GM10248 (cell line): Measurements from ENCODE around the gene SLC16A2.
A peak's percentile ranks its signal among the peaks of the same experiment; 100 is the strongest.
"Not testable (repeated sequence)": the region's sequence is repeated elsewhere in the genome, so short reads cannot be mapped to it uniquely, and the experiment has no call there.

Experiments used
- CTCF ChIA-PET: fragments of 300-600 bp; sonication (Branson Sonifier 250); formaldehyde crosslinking; extraction: SDS; loops from one replicate; lab custom pipeline; 2021; ENCODE audit warnings: antibody characterized with exemption; lab: Yijun Ruan, JAX
- POLR2A ChIA-PET: fragments of 350-650 bp; sonication (Branson Sonifier 250); formaldehyde crosslinking; extraction: SDS; loops from one replicate; lab custom pipeline; 2020; ENCODE audit warnings: antibody characterized with exemption; lab: Yijun Ruan, JAX
- DNase-seq: peaks from one replicate; pipeline ENCODE4 v3.0.0; 2012; ENCODE audit errors: extremely low spot score
- CTCF ChIP-seq: IDR thresholded peaks from 2 replicates; pipeline ENCODE4 v1.5.1; 2012; ENCODE audit warnings: mild to moderate bottlenecking, low read depth; ENCODE audit errors: extremely low read depth, missing control alignments, control extremely low read depth

The SLC16A2 gene

DNA sequence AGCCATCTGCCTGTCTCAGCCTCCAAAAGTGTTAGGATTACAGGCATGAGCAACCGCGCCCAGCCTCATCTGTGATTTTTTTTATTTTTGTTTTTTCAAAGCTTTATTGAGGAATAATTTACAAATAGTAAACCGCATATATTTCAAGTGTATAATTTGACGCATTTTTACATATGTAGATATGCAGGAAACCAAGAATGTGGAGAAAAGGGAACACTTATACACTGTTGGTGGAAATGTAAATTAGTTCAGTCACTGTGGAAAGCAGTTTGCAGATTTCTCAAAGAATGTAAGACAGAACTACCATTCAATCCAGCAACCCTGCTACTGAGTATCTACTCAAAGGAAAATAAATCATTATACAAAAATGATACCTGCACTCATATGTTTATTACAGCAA lies 85.9 kb downstream of the SLC16A2 start:
- POLR2A ChIA-PET: no interaction called here
- CTCF ChIA-PET: no interaction called here
- DNase-seq: no peak
- no peak for TF ChIP-seq CTCF

DNA sequence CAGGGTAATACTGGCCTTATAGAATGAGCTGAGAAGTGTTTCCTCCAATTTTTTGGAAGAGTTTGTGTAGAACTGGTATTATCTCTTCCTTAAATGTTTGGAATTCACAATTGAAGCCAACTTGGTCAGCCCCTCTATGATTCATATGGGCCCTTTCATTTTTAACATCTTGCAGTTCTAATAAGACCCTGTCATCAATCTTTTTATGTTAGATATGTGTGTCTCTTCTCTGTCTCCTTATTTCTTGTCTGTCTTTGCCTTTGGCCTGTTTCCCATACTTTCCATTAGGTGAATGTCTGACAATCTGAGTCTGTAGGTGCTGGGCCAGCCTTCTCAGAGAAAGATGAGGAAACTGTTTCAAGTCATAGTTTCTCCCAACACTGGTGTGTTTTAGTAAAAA lies 88.7 kb downstream of the SLC16A2 start:
- TF ChIP-seq CTCF: no peak
- POLR2A ChIA-PET: no interaction called here
- CTCF ChIA-PET: no interaction called here
- no peak for DNase-seq

GRCh38 chrX:74510401-74510800 lies 89.1 kb downstream of the SLC16A2 start:
- ChIA-PET CTCF (interaction anchor here (1.3 to 1.6 kb wide), 2 partner anchors 11 to 25 kb away, joined by 3 to 4 read pairs; no protein-coding TSS in a partner anchor), POLR2A (no interaction called here)

GRCh38 chrX:74511704-74512103 lies 90.4 kb downstream of the SLC16A2 start:
- no peak for TF ChIP-seq CTCF
- ChIA-PET CTCF (interaction anchor here (1.3 to 1.6 kb wide), 2 partner anchors 10 to 24 kb away, joined by 3 to 4 read pairs; no protein-coding TSS in a partner anchor), POLR2A (no interaction called here)
- DNase-seq: no peak

More at GRCh38 chrX:74510401-74510800, 89.1 kb downstream of the SLC16A2 start:
- DNase-seq: peak; percentile 18
- no peak for TF ChIP-seq CTCF

- POLR2A ChIA-PET: no interaction called here
- CTCF ChIA-PET: interaction anchor here (1.6 kb wide), 1 partner anchor 18 kb away, joined by 3 read pairs; no protein-coding TSS in a partner anchor
- DNase-seq: no peak
Measured at GRCh38 chrX:74514384-74514783, 93.1 kb downstream of the SLC16A2 start.

GRCh38 chrX:74515356-74515755 lies 94.1 kb downstream of the SLC16A2 start:
- POLR2A ChIA-PET: no interaction called here
- DNase-seq: no peak
- TF ChIP-seq CTCF: no peak
- CTCF ChIA-PET: interaction anchor here (1.6 to 1.7 kb wide), 2 partner anchors 17 to 23 kb away, joined by 3 to 5 read pairs; no protein-coding TSS in a partner anchor

More at GRCh38 chrX:74514384-74514783, 93.1 kb downstream of the SLC16A2 start:
- no peak for TF ChIP-seq CTCF

DNA sequence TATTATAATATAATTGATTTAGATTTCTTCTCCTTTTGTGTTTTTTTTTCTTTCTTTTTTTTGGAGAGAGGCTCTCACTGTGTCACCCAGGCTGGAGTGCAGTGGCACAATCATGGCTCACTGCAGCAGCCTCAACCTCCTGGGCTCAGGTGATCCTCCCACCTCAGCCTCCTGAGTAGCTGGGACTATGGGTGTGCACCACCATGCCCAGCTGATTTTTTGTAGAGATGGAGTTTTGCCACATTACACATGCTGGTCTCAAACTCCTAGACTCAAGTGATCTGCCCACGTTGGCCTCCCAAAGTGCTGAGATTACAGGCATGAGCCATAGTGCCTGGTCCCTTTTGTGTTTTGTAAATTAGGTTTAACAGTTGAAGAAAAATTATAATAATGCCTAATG lies 94.7 kb downstream of the SLC16A2 start:
- DNase-seq, POLR2A ChIA-PET: not testable (repeated sequence)
- CTCF ChIA-PET: interaction anchor here (1.6 to 1.7 kb wide), 2 partner anchors 17 to 23 kb away, joined by 3 to 5 read pairs; no protein-coding TSS in a partner anchor
